DOHH2 (cell line): ENCODE data around the gene TULP1.

ENCODE experiments used
- H3F3A ChIP-seq: fragments of 200-600 bp; sonication (generic), shearing (Covaris generic); 2 replicates; pipeline ENCODE4 v1.6.0; 2016; ENCODE audit warnings: antibody characterized with exemption, mild to moderate bottlenecking; ENCODE audit not compliant: control insufficient read depth, insufficient read depth
- H3K27ac ChIP-seq: fragments of 200-600 bp; sonication (generic); 2 replicates; pipeline ENCODE4 v1.5.1; 2014; ENCODE audit warnings: low read depth, mild to moderate bottlenecking, low read length, moderate library complexity
- H3K27me3 ChIP-seq: fragments of 200-600 bp; sonication (generic); 2 replicates; pipeline ENCODE4 v1.6.1; 2014; ENCODE audit warnings: mild to moderate bottlenecking, low read length, mixed read lengths; ENCODE audit not compliant: control insufficient read depth
- H3K36me3 ChIP-seq: fragments of 200-600 bp; sonication (generic); 2 replicates; pipeline ENCODE4 v1.6.1; 2014; ENCODE audit warnings: mild to moderate bottlenecking, low read length, moderate library complexity, mixed read lengths; ENCODE audit not compliant: control insufficient read depth
- H3K4me1 ChIP-seq: fragments of 200-600 bp; sonication (generic); 2 replicates; pipeline ENCODE4 v1.6.1; 2014; ENCODE audit warnings: mild to moderate bottlenecking, low read length, mixed read lengths; ENCODE audit not compliant: control insufficient read depth
- H3K4me2 ChIP-seq: fragments of 200-600 bp; sonication (generic); 2 replicates; pipeline ENCODE4 v1.6.0; 2014; ENCODE audit warnings: mild to moderate bottlenecking, low read length, moderate library complexity
- H3K4me3 ChIP-seq: fragments of 200-600 bp; sonication (generic); 2 replicates; pipeline ENCODE4 v1.5.1; 2014; ENCODE audit warnings: mild to moderate bottlenecking, low read length, mixed read lengths
- H3K79me2 ChIP-seq: fragments of 200-600 bp; sonication (generic); 2 replicates; pipeline ENCODE4 v1.6.1; 2014; ENCODE audit warnings: mild to moderate bottlenecking, low read length, mixed read lengths; ENCODE audit not compliant: control insufficient read depth
- H3K9me2 ChIP-seq: fragments of 200-600 bp; sonication (generic); replicated peaks from 2 replicates; pipeline ENCODE4 v1.6.1; 2014; ENCODE audit warnings: mild to moderate bottlenecking, low read length, mixed read lengths; ENCODE audit not compliant: control insufficient read depth
- H3K9me3 ChIP-seq: fragments of 200-600 bp; sonication (generic); 2 replicates; pipeline ENCODE4 v1.6.1; 2014; ENCODE audit warnings: antibody characterized with exemption, low read length, mixed read lengths; ENCODE audit not compliant: control insufficient read depth, insufficient read depth
- H4K20me1 ChIP-seq: fragments of 200-600 bp; sonication (generic); 2 replicates; pipeline ENCODE4 v1.6.0; 2014; ENCODE audit warnings: low read depth, mild to moderate bottlenecking, antibody characterized with exemption, low read length, moderate library complexity; ENCODE audit not compliant: control insufficient read depth, insufficient read depth
- CTCF ChIP-seq: fragments of 200-600 bp; sonication (generic); IDR thresholded peaks from one replicate; pipeline ENCODE4 v1.5.1; 2014; ENCODE audit warnings: antibody characterized with exemption, mild to moderate bottlenecking, low read depth, low read length; ENCODE audit not compliant: poor library complexity, severe bottlenecking
- EZH2phosphoT487 ChIP-seq: fragments of 200-600 bp; sonication (generic); IDR thresholded peaks from 2 replicates; pipeline ENCODE4 v1.6.1; 2017; ENCODE audit warnings: borderline replicate concordance, mild to moderate bottlenecking, antibody characterized with exemption, low read length, moderate library complexity, mixed read lengths

Gene TULP1

GRCh38 chr6:35478259-35478658 lies 34.4 kb downstream of the TULP1 start:
- no peak overlapping the region for H3K4me2 ChIP-seq
- H3K79me2 ChIP-seq = no peaks in the 10 kb centered on the region
- H3F3A ChIP-seq = peaks cover 26% of the 10 kb centered on the region
- H3K4me3 ChIP-seq = no peak overlapping the region
- H3K9me3 ChIP-seq = no peaks in the 10 kb centered on the region
- H3K27me3 ChIP-seq = peaks cover 24% of the 10 kb centered on the region
- H3K4me1 ChIP-seq = no peaks in the 10 kb centered on the region
- TF ChIP-seq EZH2phosphoT487 (no peak), CTCF (no peak)
- no peak overlapping the region for H3K27ac ChIP-seq
- H4K20me1 ChIP-seq = 0 out of 2 replicates have a peak, but pooled peaks cover 4% of the 10 kb centered on the region
- H3K9me2 ChIP-seq = no peaks in the 10 kb centered on the region
- H3K36me3 ChIP-seq = peaks cover 2% of the 10 kb centered on the region; the same call in 1 of the 2 replicates

DNA sequence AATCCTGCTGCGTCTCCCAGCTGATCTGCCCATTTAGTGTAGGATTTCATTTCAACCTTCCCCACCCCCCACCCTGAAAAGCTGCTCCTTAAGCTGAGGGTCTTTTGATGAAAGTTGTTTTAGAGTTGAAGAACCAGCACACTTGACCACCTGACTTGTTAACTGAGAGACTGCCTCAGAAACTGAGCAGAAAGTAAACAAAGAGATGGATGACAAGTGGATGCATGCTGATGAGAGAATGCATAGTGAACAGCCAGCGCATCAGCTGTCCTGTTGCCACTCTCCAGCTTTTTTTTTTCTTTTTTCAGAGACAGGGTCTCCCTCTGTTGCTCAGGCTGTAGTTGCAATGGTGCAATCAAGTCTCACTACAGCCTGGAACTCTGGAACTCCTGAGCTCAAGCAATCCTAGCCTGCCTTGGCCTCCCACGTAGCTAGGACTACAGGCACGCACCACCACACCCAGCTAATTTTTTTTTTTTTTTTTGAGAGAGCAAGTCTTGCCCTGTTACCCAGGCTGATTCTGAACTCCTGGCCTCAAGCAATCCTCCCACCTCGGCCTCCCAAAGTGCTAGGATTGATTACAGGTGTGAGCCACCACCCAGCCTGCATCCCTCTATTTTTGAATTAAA lies 35.0 kb downstream of the TULP1 start:
- H3K4me2 ChIP-seq = no peak overlapping the region
- H3K9me2 ChIP-seq = no peaks in the 10 kb centered on the region
- H3K4me1 ChIP-seq = no peaks in the 10 kb centered on the region
- no peak overlapping the region for H3K27ac ChIP-seq
- 0 out of 2 replicates have a peak, but pooled peaks cover 4% of the 10 kb centered on the region for H4K20me1 ChIP-seq
- H3K9me3 ChIP-seq = no peaks in the 10 kb centered on the region
- no peaks in the 10 kb centered on the region for H3K79me2 ChIP-seq
- peaks cover 19% of the 10 kb centered on the region for H3K27me3 ChIP-seq
- peaks cover 32% of the 10 kb centered on the region for H3F3A ChIP-seq
- peaks cover 7% of the 10 kb centered on the region for H3K36me3 ChIP-seq
- H3K4me3 ChIP-seq = no peak overlapping the region
- TF ChIP-seq CTCF (no peak), EZH2phosphoT487 (no peak)

- peaks cover 4% of the 10 kb centered on the region; the same call in 1 of the 2 replicates for H3K4me1 ChIP-seq
- H3K79me2 ChIP-seq = no peaks in the 10 kb centered on the region
- H3K9me3 ChIP-seq = no peaks in the 10 kb centered on the region
- H3K9me2 ChIP-seq = no peaks in the 10 kb centered on the region
- no peak overlapping the region for H3K4me2 ChIP-seq
- no peak overlapping the region for H3K27ac ChIP-seq
- peaks cover 39% of the 10 kb centered on the region for H3F3A ChIP-seq
- H3K27me3 ChIP-seq = peaks cover 15% of the 10 kb centered on the region
- TF ChIP-seq CTCF (no peak), EZH2phosphoT487 (no peak)
- H3K36me3 ChIP-seq = peaks cover 14% of the 10 kb centered on the region
- no peak overlapping the region for H3K4me3 ChIP-seq
- H4K20me1 ChIP-seq = 0 out of 2 replicates have a peak, but pooled peaks cover 4% of the 10 kb centered on the region
These were observed 35.7 kb downstream of the TULP1 start for GRCh38 chr6:35477028-35477427.
